K562 (cell line): ENCODE data around the gene LHPP. TPM values are rescaled to one million over a fixed set of nuclear protein-coding genes. Genes with fewer than 3 reads are reported as not detected.

Source experiments
- BCOR ChIP-seq: fragments of 450-650 bp; IDR thresholded peaks from 2 replicates; pipeline ENCODE4 v1.6.1; 2016
- BRD9 ChIP-seq: fragments of 450-650 bp; IDR thresholded peaks from 2 replicates; pipeline ENCODE4 v1.6.1; 2018; ENCODE audit warnings: low read depth; ENCODE audit not compliant: partially characterized antibody
- CBFA2T3 ChIP-seq: fragments of 450-650 bp; IDR thresholded peaks from 2 replicates; pipeline ENCODE4 v1.6.1; 2017
- DIDO1 ChIP-seq: fragments of 450-650 bp; IDR thresholded peaks from 2 replicates; pipeline ENCODE4 v1.6.1; 2016; ENCODE audit warnings: low read depth, missing biosample characterization, missing genetic modification characterization
- HNRNPH1 ChIP-seq: fragments of 200-400 bp; formaldehyde crosslinking; optimal IDR thresholded peaks from 2 replicates; pipeline ENCODE3; 2017; ENCODE audit warnings: low read depth, mild to moderate bottlenecking, low read length, moderate library complexity
- MAZ ChIP-seq, 2 experiments: fragments of 450-650 bp in 1 of 2; sonication (generic) in 1 of 2; formaldehyde crosslinking; IDR thresholded peaks in 1 of 2; conservative IDR thresholded peaks in 1 of 2; 2 replicates each; pipeline versions ENCODE4 v1.4.0 to v1.5.0; 2020; ENCODE audit warnings: mild to moderate bottlenecking in 1 of 2, missing genetic modification reagents in 1 of 2
- MYNN ChIP-seq, 2 experiments: sonication (generic); formaldehyde crosslinking in 1 of 2; IDR thresholded peaks; 2 replicates each; pipeline versions ENCODE4 v1.5.0 to v1.6.1; 2016 to 2020; ENCODE audit warnings: antibody characterized with exemption in 1 of 2, missing genetic modification reagents in 1 of 2
- NCOA1 ChIP-seq: fragments of 450-650 bp; IDR thresholded peaks from 2 replicates; pipeline ENCODE4 v1.6.1; 2016; ENCODE audit warnings: low read depth
- NELFE ChIP-seq: IDR thresholded peaks from 2 replicates; pipeline ENCODE4 v1.6.1; 2011; ENCODE audit warnings: mild to moderate bottlenecking; ENCODE audit not compliant: insufficient read depth, insufficient read length
- PHB2 ChIP-seq: fragments of 450-650 bp; IDR thresholded peaks from 2 replicates; pipeline ENCODE4 v1.6.1; 2017; ENCODE audit warnings: low read depth
- RAD51 ChIP-seq: fragments of 450-650 bp; IDR thresholded peaks from 2 replicates; pipeline ENCODE4 v1.7.1; 2016; ENCODE audit warnings: low read depth, mild to moderate bottlenecking, borderline replicate concordance
- RHOXF2B ChIP-seq: fragments of 250-450 bp; sonication (Bioruptor Pico); conservative IDR thresholded peaks from 2 replicates; pipeline ENCODE4 v1.5.1; 2021
- SETDB1 ChIP-seq: IDR thresholded peaks from one replicate; pipeline ENCODE4 v1.6.1; 2012; ENCODE audit warnings: low read length, control low read depth, inconsistent platforms
- SRSF9 ChIP-seq: fragments of 200-400 bp; formaldehyde crosslinking; IDR thresholded peaks from 2 replicates; pipeline ENCODE4 v1.6.1; 2017; ENCODE audit warnings: low read depth, low read length, borderline replicate concordance
- ZNF146 ChIP-seq: IDR thresholded peaks from one replicate; pipeline ENCODE4 v1.6.1; 2018; ENCODE audit warnings: missing compliant biosample characterization; ENCODE audit not compliant: unreplicated experiment
- polyA plus RNA-seq, 8 experiments: library from polyadenylated mRNA; depleted of rRNA in 4 of 8; stranded (reverse) in 5 of 8; unstranded in 3 of 8; fragments of >200 nt; fragmentation: Nextera tagmentation in 2 of 8; fragmentation: Illumina TruSeq in 1 of 8; extraction: Ambion mirVana in 2 of 8; extraction: Trizol in 1 of 8; gene quantifications; 2 replicates each; pipeline versions ENCODE4 v1.2.1 to v1.2.3, GENCODE V29; 2011 to 2014; ENCODE audit warnings: inconsistent platforms in 1 of 8, missing spikeins in 1 of 8
- total RNA-seq, 7 experiments: library from RNA; depleted of rRNA in 6 of 7; stranded (reverse); fragments of >200 nt in 6 of 7; fragmentation: Illumina TruSeq in 2 of 7; extraction: Trizol in 2 of 7; gene quantifications; 2 replicates each; pipeline versions ENCODE4 v1.2.1 to v1.2.3, GENCODE V29; 2011 to 2021; ENCODE audit warnings: low replicate concordance in 1 of 7
- TF ChIP-seq, protein P1 (sequence below), 2 experiments: fragments of 450-650 bp; formaldehyde crosslinking in 1 of 2; IDR thresholded peaks; 2 replicates each; pipeline versions ENCODE4 v1.4.0 to v1.6.1; 2014 to 2020; ENCODE audit warnings: mild to moderate bottlenecking in 2 of 2, borderline replicate concordance in 1 of 2, low read depth in 1 of 2
- TF ChIP-seq, protein P2 (sequence below): IDR thresholded peaks from 3 replicates; pipeline ENCODE4 v1.6.1; 2011; ENCODE audit warnings: borderline replicate concordance, mild to moderate bottlenecking, moderate library complexity; ENCODE audit not compliant: insufficient read length; ENCODE audit errors: extremely low read depth

The LHPP gene
- total and polyA plus RNA-seq, 9 of the 15 experiments (the other 6 are each of a cell fraction or from before 2014, with no cell fraction given): 0.34 to 7.4 (median 3.0) TPM

GRCh38 chr10:124646483-124647352 lies 185.1 kb downstream of the LHPP start (continued):
- TF ChIP-seq, protein P1, sequence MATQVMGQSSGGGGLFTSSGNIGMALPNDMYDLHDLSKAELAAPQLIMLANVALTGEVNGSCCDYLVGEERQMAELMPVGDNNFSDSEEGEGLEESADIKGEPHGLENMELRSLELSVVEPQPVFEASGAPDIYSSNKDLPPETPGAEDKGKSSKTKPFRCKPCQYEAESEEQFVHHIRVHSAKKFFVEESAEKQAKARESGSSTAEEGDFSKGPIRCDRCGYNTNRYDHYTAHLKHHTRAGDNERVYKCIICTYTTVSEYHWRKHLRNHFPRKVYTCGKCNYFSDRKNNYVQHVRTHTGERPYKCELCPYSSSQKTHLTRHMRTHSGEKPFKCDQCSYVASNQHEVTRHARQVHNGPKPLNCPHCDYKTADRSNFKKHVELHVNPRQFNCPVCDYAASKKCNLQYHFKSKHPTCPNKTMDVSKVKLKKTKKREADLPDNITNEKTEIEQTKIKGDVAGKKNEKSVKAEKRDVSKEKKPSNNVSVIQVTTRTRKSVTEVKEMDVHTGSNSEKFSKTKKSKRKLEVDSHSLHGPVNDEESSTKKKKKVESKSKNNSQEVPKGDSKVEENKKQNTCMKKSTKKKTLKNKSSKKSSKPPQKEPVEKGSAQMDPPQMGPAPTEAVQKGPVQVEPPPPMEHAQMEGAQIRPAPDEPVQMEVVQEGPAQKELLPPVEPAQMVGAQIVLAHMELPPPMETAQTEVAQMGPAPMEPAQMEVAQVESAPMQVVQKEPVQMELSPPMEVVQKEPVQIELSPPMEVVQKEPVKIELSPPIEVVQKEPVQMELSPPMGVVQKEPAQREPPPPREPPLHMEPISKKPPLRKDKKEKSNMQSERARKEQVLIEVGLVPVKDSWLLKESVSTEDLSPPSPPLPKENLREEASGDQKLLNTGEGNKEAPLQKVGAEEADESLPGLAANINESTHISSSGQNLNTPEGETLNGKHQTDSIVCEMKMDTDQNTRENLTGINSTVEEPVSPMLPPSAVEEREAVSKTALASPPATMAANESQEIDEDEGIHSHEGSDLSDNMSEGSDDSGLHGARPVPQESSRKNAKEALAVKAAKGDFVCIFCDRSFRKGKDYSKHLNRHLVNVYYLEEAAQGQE (IDR thresholded peaks at IDR 0.05; ENCODE audit: borderline replicate concordance): no peak
- TF ChIP-seq, protein P1 (CRISPR knock-in tag; IDR thresholded peaks at IDR 0.05; ENCODE audit: low read depth): no peak
- TF ChIP-seq SRSF9: no peak
- TF ChIP-seq HNRNPH1: no peak
- TF ChIP-seq NELFE: no peak
- TF ChIP-seq CBFA2T3: peak; percentile 69
- no peak for TF ChIP-seq ZNF146 (CRISPR knock-in tag)
- no peak for TF ChIP-seq PHB2
- TF ChIP-seq BCOR: no peak
- no peak for TF ChIP-seq BRD9
- TF ChIP-seq RAD51: no peak
- 0 out of 2 replicates have a peak, but pooled peaks have one; percentile 30 for TF ChIP-seq MYNN (IDR thresholded peaks at IDR 0.05)
- no peak for TF ChIP-seq MYNN (CRISPR knock-in tag; IDR thresholded peaks at IDR 0.05)
- TF ChIP-seq NCOA1: no peak
- TF ChIP-seq, protein P2, sequence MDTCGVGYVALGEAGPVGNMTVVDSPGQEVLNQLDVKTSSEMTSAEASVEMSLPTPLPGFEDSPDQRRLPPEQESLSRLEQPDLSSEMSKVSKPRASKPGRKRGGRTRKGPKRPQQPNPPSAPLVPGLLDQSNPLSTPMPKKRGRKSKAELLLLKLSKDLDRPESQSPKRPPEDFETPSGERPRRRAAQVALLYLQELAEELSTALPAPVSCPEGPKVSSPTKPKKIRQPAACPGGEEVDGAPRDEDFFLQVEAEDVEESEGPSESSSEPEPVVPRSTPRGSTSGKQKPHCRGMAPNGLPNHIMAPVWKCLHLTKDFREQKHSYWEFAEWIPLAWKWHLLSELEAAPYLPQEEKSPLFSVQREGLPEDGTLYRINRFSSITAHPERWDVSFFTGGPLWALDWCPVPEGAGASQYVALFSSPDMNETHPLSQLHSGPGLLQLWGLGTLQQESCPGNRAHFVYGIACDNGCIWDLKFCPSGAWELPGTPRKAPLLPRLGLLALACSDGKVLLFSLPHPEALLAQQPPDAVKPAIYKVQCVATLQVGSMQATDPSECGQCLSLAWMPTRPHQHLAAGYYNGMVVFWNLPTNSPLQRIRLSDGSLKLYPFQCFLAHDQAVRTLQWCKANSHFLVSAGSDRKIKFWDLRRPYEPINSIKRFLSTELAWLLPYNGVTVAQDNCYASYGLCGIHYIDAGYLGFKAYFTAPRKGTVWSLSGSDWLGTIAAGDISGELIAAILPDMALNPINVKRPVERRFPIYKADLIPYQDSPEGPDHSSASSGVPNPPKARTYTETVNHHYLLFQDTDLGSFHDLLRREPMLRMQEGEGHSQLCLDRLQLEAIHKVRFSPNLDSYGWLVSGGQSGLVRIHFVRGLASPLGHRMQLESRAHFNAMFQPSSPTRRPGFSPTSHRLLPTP: no peak
- no peak for TF ChIP-seq DIDO1 (tag)
- no peak; a peak in 1 of 4 replicates for TF ChIP-seq MAZ (CRISPR knock-in tag; conservative IDR thresholded peaks at IDR 0.05 in 1 of 2, IDR thresholded peaks at IDR 0.05 in 1 of 2)
- TF ChIP-seq SETDB1: no peak
- no peak for TF ChIP-seq RHOXF2B (CRISPR knock-in tag)
